ENCODE data around the gene DCDC1. TPM values are rescaled to one million over a fixed set of nuclear protein-coding genes. Genes with fewer than 3 reads are reported as not detected.
"Not testable (repeated sequence)": the region's sequence is repeated elsewhere in the genome, so short reads cannot be mapped to it uniquely, and the experiment has no call there.

Gene DCDC1
- polyA plus RNA-seq, 3 donors: 0.03 TPM; not detected in 2

DNA sequence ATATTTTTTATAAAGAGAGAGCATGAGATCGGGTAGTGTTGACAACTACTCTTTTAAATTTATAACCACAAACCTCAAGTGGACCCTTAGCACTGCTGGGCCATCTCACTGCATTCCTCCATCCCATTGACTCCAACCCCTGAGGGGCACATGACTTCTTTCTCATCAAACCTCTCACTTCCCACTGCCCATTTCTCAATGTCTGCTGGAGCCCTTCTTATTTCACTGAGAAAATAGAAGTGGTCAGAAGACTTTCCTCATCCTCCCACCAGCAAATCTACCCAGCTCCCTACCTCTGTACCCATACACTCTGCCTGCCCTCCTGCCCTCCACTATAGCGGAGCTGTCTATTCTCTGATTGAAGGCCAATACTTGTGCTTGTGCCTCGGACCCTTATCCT, 412.8 kb downstream of the DCDC1 start:
- no peaks in the 10 kb centered on the region for H3K4me1 ChIP-seq (ENCODE audit: control insufficient read depth in 1 of 2, insufficient read depth in 2 of 2, low read length in 2 of 2)
- 78% methylated on average over 2 of the region's 3 CpGs for WGBS (ENCODE audit: insufficient coverage)
- peak overlapping the region in 1 of 7 donors; percentile 16 for H3K27ac Mint-ChIP-seq

GRCh38 chr11:30949838-30950237, 419.7 kb downstream of the DCDC1 start:
- Mint-ChIP-seq H3K27ac (no peak overlapping the region), H3K9me3 (peaks cover 2 to 16% (median 4%) of the 10 kb centered on the region in 7 donors), H3K36me3 (no peaks in the 10 kb centered on the region), H3K4me1 (no peaks in the 10 kb centered on the region), H3K27me3 (ENCODE audit: low read depth in 3 of 3) (peaks cover 0 to 3% (median 2%) of the 10 kb centered on the region in 3 donors), H3K4me3 (no peak overlapping the region)
- H3K36me3 ChIP-seq (replicated peaks in 1 of 2; ENCODE audit: control insufficient read depth in 1 of 2, insufficient read depth in 2 of 2, low read length in 2 of 2): no peaks in the 10 kb centered on the region
- H3K4me2 ChIP-seq (replicated peaks; ENCODE audit: extremely low read depth, low read length, poor library complexity, severe bottlenecking): no peak overlapping the region
- intact Hi-C loops (cut with micrococcal nuclease): no loop called here
- no CpG with 5 or more reads among the region's 3 CpGs for WGBS (ENCODE audit: insufficient coverage)
- no peaks in the 10 kb centered on the region for H3K4me1 ChIP-seq (ENCODE audit: control insufficient read depth in 1 of 2, insufficient read depth in 2 of 2, low read length in 2 of 2)
- no peak overlapping the region for H3K27ac ChIP-seq (ENCODE audit: low read depth in 1 of 2, low read length in 2 of 2)
- TF ChIP-seq, protein P1, sequence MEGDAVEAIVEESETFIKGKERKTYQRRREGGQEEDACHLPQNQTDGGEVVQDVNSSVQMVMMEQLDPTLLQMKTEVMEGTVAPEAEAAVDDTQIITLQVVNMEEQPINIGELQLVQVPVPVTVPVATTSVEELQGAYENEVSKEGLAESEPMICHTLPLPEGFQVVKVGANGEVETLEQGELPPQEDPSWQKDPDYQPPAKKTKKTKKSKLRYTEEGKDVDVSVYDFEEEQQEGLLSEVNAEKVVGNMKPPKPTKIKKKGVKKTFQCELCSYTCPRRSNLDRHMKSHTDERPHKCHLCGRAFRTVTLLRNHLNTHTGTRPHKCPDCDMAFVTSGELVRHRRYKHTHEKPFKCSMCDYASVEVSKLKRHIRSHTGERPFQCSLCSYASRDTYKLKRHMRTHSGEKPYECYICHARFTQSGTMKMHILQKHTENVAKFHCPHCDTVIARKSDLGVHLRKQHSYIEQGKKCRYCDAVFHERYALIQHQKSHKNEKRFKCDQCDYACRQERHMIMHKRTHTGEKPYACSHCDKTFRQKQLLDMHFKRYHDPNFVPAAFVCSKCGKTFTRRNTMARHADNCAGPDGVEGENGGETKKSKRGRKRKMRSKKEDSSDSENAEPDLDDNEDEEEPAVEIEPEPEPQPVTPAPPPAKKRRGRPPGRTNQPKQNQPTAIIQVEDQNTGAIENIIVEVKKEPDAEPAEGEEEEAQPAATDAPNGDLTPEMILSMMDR (IDR thresholded peaks at IDR 0.05): no peak
- H3K9me3 ChIP-seq (replicated peaks in 1 of 2; ENCODE audit: control insufficient read depth in 1 of 2, insufficient read depth in 1 of 2, low read length in 2 of 2): peaks cover 0 to 3% of the 10 kb centered on the region in 2 donors
- H4K20me1 ChIP-seq (ENCODE audit: insufficient read depth, low read length): no peaks in the 10 kb centered on the region
- no peak overlapping the region for H3K9ac ChIP-seq (ENCODE audit: insufficient read depth, low read length, poor library complexity, severe bottlenecking)
- no peak for DNase-seq
- H2AFZ ChIP-seq (ENCODE audit: insufficient read depth, low read depth, low read length, poor library complexity, severe bottlenecking): no peak overlapping the region
- H3K4me3 ChIP-seq (replicated peaks in 1 of 3; ENCODE audit: low read depth in 2 of 3, low read length in 3 of 3): no peak overlapping the region
- no peaks in the 10 kb centered on the region for H3K27me3 ChIP-seq (ENCODE audit: control insufficient read depth in 2 of 2, insufficient read depth in 2 of 2, low read length in 2 of 2)
- no peaks in the 10 kb centered on the region for H3K79me2 ChIP-seq (ENCODE audit: insufficient read depth, low read length)

More for the DNA sequence above, 412.8 kb downstream of the DCDC1 start:
- Histone ChIP-seq H2AFZ (ENCODE audit: insufficient read depth, low read depth, low read length, poor library complexity, severe bottlenecking) (no peak overlapping the region), H3K4me2 (replicated peaks; ENCODE audit: extremely low read depth, low read length, poor library complexity, severe bottlenecking) (no peak overlapping the region), H3K27ac (ENCODE audit: low read depth in 1 of 2, low read length in 2 of 2) (no peak overlapping the region), H3K27me3 (ENCODE audit: control insufficient read depth in 2 of 2, insufficient read depth in 2 of 2, low read length in 2 of 2) (no peaks in the 10 kb centered on the region), H3K36me3 (replicated peaks in 1 of 2; ENCODE audit: control insufficient read depth in 1 of 2, insufficient read depth in 2 of 2, low read length in 2 of 2) (no peaks in the 10 kb centered on the region), H3K4me3 (replicated peaks in 1 of 3; ENCODE audit: low read depth in 2 of 3, low read length in 3 of 3) (no peak overlapping the region), H3K79me2 (ENCODE audit: insufficient read depth, low read length) (no peaks in the 10 kb centered on the region), H4K20me1 (ENCODE audit: insufficient read depth, low read length) (no peaks in the 10 kb centered on the region), H3K9me3 (replicated peaks in 1 of 2; ENCODE audit: control insufficient read depth in 1 of 2, insufficient read depth in 1 of 2, low read length in 2 of 2) (no peaks in the 10 kb centered on the region), H3K9ac (ENCODE audit: insufficient read depth, low read length, poor library complexity, severe bottlenecking) (no peak overlapping the region)
- no peak for DNase-seq
- Mint-ChIP-seq H3K27me3 (ENCODE audit: low read depth in 3 of 3) (peaks cover 0 to 10% (median 4%) of the 10 kb centered on the region in 3 donors), H3K36me3 (no peaks in the 10 kb centered on the region), H3K9me3 (peaks cover 0 to 2% (median 0%) of the 10 kb centered on the region in 7 donors), H3K4me3 (no peak overlapping the region), H3K4me1 (no peaks in the 10 kb centered on the region)
- TF ChIP-seq, protein P1 (IDR thresholded peaks at IDR 0.05): no peak
- intact Hi-C loops (cut with micrococcal nuclease): no loop called here

DNA sequence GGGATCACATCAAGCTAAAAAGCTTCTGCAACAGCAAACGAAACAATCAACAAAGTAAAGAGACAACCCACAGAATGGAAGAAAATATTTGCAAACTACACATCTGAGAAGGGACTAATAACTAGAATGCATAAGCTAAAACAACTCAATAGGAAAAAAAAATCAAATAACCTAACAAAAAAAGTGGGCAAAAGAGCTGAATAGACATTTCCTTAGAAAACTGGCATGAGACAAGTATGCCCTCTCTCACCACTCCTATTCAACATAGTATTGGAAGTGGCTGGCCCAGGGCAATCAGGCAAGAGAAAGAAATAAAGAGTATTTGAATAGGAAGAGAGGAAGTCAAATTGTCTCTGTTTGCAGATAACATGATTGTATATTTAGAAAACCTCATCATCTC, 421.8 kb downstream of the DCDC1 start:
- H3K79me2 ChIP-seq (ENCODE audit: insufficient read depth, low read length); H3K27me3 Mint-ChIP-seq (ENCODE audit: low read depth in 3 of 3); H2AFZ ChIP-seq (ENCODE audit: insufficient read depth, low read depth, low read length, poor library complexity, severe bottlenecking); H3K27me3 ChIP-seq (ENCODE audit: control insufficient read depth in 2 of 2, insufficient read depth in 2 of 2, low read length in 2 of 2); H3K4me3 Mint-ChIP-seq; H3K27ac Mint-ChIP-seq; H3K9me3 ChIP-seq (replicated peaks in 1 of 2; ENCODE audit: control insufficient read depth in 1 of 2, insufficient read depth in 1 of 2, low read length in 2 of 2); H3K4me2 ChIP-seq (replicated peaks; ENCODE audit: extremely low read depth, low read length, poor library complexity, severe bottlenecking); intact Hi-C loops (cut with micrococcal nuclease); DNase-seq; H3K9ac ChIP-seq (ENCODE audit: insufficient read depth, low read length, poor library complexity, severe bottlenecking); H3K4me1 Mint-ChIP-seq; H3K4me3 ChIP-seq (replicated peaks in 1 of 3; ENCODE audit: low read depth in 2 of 3, low read length in 3 of 3); H3K4me1 ChIP-seq (ENCODE audit: control insufficient read depth in 1 of 2, insufficient read depth in 2 of 2, low read length in 2 of 2); H3K27ac ChIP-seq (ENCODE audit: low read depth in 1 of 2, low read length in 2 of 2); H3K36me3 ChIP-seq (replicated peaks in 1 of 2; ENCODE audit: control insufficient read depth in 1 of 2, insufficient read depth in 2 of 2, low read length in 2 of 2); H4K20me1 ChIP-seq (ENCODE audit: insufficient read depth, low read length); H3K36me3 Mint-ChIP-seq: not testable (repeated sequence)
- WGBS (ENCODE audit: insufficient coverage): no CpG with 5 or more reads among the region's 1 CpG
- H3K9me3 Mint-ChIP-seq: peaks cover 6 to 21% (median 6%) of the 10 kb centered on the region in 7 donors

Measured in CD14-positive monocyte (primary cell).